C4-2B (cell line): ENCODE measurements around the gene EYA4.

ENCODE experiments used
- CTCF ChIP-seq: fragments of 450-650 bp; conservative IDR thresholded peaks from 2 replicates; pipeline ENCODE4 v1.5.1; 2017; ENCODE audit warnings: mild to moderate bottlenecking
- ZFX ChIP-seq: fragments of 450-650 bp; IDR thresholded peaks from 2 replicates; pipeline ENCODE4 v1.6.1; 2017

- TF ChIP-seq CTCF (no peak), ZFX (no peak)
Measured at GRCh38 chr6:133466680-133467079, 225.5 kb downstream of the EYA4 start.
